ENCODE measurements around the gene REXO4. TPM values are rescaled to one million over a fixed set of nuclear protein-coding genes. Genes with fewer than 3 reads are reported as not detected.

Gene REXO4
- total RNA-seq, 4 donors from 2014 or later, result 6.4 to 25.0 (median 20.2) TPM

GRCh38 chr9:133457748-133458147, 39.9 kb upstream of the REXO4 start:
- no peaks in the 10 kb centered on the region for H3K27me3 ChIP-seq
- H3K9me3 ChIP-seq, result no peaks in the 10 kb centered on the region
- H3K4me1 ChIP-seq, result no peaks in the 10 kb centered on the region
- H3K4me3 ChIP-seq, result no peak overlapping the region
- H3K36me3 ChIP-seq, result no peaks in the 10 kb centered on the region
- no peak for TF ChIP-seq CTCF (IDR thresholded peaks at IDR 0.05)
- TF ChIP-seq POLR2A (IDR thresholded peaks at IDR 0.05), result no peak
- no peak for DNase-seq
- intact Hi-C loops (cut with DNase I; ENCODE audit: low total_unique reads), result no loop called here
- no peak overlapping the region for H3K27ac ChIP-seq

DNA sequence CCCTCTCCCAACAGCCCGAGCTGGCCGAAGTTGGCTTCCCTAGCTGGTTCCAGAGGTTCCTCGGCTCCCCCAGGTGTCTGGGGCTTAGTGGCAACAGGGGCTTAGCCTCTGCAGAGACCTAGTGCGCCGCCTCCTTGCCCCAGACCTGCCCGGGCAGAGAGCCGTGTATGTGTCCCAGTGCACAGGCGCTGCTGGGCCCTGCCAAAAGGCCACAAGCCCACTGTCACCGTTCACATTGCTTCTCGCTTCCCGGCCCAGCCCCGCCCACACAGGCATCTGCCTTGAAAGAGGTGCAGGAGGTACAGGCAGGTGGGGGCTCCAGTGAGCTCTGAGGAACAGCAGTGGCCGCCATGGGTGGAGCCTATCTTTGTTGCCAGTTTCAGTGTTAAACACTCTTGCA, 39.4 kb upstream of the REXO4 start:
- Histone ChIP-seq H3K27ac (no peak overlapping the region), H3K27me3 (no peaks in the 10 kb centered on the region), H3K4me1 (no peaks in the 10 kb centered on the region), H3K4me3 (no peak overlapping the region), H3K36me3 (no peaks in the 10 kb centered on the region), H3K9me3 (no peaks in the 10 kb centered on the region)
- TF ChIP-seq CTCF (IDR thresholded peaks at IDR 0.05) (no peak), POLR2A (IDR thresholded peaks at IDR 0.05) (no peak)
- DNase-seq, result no peak
- intact Hi-C loops (cut with DNase I; ENCODE audit: low total_unique reads), result no loop called here

- Histone ChIP-seq H3K36me3 (no peaks in the 10 kb centered on the region), H3K9me3 (no peaks in the 10 kb centered on the region), H3K4me1 (no peaks in the 10 kb centered on the region), H3K4me3 (no peak overlapping the region), H3K27me3 (no peaks in the 10 kb centered on the region), H3K27ac (no peak overlapping the region)
- no peak for DNase-seq
- TF ChIP-seq CTCF (IDR thresholded peaks at IDR 0.05) (no peak), POLR2A (IDR thresholded peaks at IDR 0.05) (no peak)
- intact Hi-C loops (cut with DNase I; ENCODE audit: low total_unique reads), result no loop called here
These were observed 38.6 kb upstream of the REXO4 start for GRCh38 chr9:133456409-133456808.

GRCh38 chr9:133455936-133456335, 38.1 kb upstream of the REXO4 start:
- no peak for TF ChIP-seq CTCF (IDR thresholded peaks at IDR 0.05)
- TF ChIP-seq POLR2A (IDR thresholded peaks at IDR 0.05), result no peak
- Histone ChIP-seq H3K4me3 (no peak overlapping the region), H3K27me3 (no peaks in the 10 kb centered on the region), H3K9me3 (no peaks in the 10 kb centered on the region), H3K27ac (no peak overlapping the region), H3K36me3 (no peaks in the 10 kb centered on the region), H3K4me1 (no peaks in the 10 kb centered on the region)
- intact Hi-C loops (cut with DNase I; ENCODE audit: low total_unique reads), result no loop called here
- no peak for DNase-seq

- Histone ChIP-seq H3K4me3 (no peak overlapping the region), H3K27ac (no peak overlapping the region), H3K9me3 (no peaks in the 10 kb centered on the region), H3K4me1 (no peaks in the 10 kb centered on the region), H3K36me3 (no peaks in the 10 kb centered on the region), H3K27me3 (no peaks in the 10 kb centered on the region)
- TF ChIP-seq POLR2A (IDR thresholded peaks at IDR 0.05) (no peak), CTCF (IDR thresholded peaks at IDR 0.05) (no peak)
- DNase-seq, result no peak
- intact Hi-C loops (cut with DNase I; ENCODE audit: low total_unique reads), result no loop called here
These were observed 37.3 kb upstream of the REXO4 start for GRCh38 chr9:133454943-133455673.
